ENCODE data around the gene BCAS3. TPM values are rescaled to one million over a fixed set of nuclear protein-coding genes. Genes with fewer than 3 reads are reported as not detected.

The BCAS3 gene
- total and polyA plus RNA-seq, 5 experiments from 2014 or later: 25.7 to 41.4 (median 32.8) TPM

DNA sequence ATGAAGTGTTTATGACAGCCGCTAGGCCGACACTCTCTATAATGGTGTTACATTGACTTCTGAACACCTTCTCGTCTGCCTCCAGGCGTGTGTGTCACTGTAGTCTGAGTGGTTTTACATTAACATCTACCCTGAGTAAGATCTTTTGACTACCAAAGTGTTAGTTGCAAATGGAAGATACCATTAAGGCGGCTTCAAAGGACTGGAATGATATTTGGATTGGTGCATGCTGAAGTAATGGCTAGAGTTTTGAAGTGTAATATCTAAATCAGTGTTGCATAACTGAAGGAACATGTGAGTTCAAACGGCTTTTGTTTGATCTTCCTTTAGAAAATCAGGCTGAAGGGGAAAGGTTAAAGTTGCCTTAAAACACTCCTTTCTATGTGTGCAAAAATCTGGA lies 52.2 kb downstream of the BCAS3 start:
- Mint-ChIP-seq H3K27ac (peak overlapping the region in 1 of 10 donors; percentile 20), H3K4me3 (no peak overlapping the region), H3K27me3 (no peaks in the 10 kb centered on the region), H3K36me3 (peaks cover 0 to 17% (median 14%) of the 10 kb centered on the region in 3 donors), H3K4me1 (peaks cover 2 to 11% (median 8%) of the 10 kb centered on the region in 4 donors), H3K9me3 (no peaks in the 10 kb centered on the region)
- POLR2A ChIA-PET: no interaction called here
- DNase-seq (no peak), ATAC-seq (no peak)

DNA sequence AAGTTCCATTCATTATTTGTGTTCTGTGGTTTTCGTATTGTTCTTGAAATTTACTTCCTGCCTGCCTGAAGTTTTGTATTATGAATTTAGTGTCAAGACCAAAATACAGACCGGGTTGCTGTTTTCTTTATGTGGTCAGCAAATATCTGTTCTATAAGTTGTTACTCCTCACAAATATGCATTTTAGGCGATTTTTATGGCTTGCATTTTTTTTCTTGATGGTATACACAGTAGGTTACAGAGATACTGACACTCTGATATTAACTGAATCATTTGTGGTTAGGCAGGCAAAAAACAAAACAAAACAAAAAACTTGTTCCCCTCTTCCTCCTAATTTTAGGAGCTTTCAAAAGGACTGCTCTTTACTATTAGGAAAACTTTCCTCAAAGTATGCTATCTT lies 52.6 kb downstream of the BCAS3 start:
- DNase-seq (no peak), ATAC-seq (no peak)
- H3K27me3 Mint-ChIP-seq: no peaks in the 10 kb centered on the region
- H3K9me3 Mint-ChIP-seq: no peaks in the 10 kb centered on the region
- no peak overlapping the region for H3K27ac Mint-ChIP-seq
- H3K36me3 Mint-ChIP-seq: peaks cover 0 to 16% (median 14%) of the 10 kb centered on the region in 3 donors
- POLR2A ChIA-PET: no interaction called here
- peaks cover 2 to 9% (median 8%) of the 10 kb centered on the region in 4 donors for H3K4me1 Mint-ChIP-seq
- no peak overlapping the region for H3K4me3 Mint-ChIP-seq

DNA sequence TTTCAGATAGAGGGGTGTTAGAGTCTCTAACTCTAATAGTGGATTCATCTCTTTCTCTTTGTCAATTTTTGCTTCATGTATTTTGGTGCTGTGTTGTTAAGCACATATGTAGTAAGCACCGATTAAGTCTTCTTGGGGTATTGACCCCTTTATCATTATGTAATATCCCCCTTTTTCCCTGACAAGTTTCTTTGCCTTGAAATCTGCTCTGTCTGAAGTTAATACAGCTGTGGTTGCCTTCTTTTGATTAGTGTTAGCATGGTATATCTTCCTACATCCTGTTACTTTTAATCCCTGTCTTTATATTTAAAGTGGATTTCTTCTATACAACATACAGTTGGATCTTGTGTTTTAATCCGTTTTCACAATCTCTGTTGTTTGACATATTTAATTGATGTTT lies 60.6 kb downstream of the BCAS3 start:
- ATAC-seq (no peak), DNase-seq (no peak)
- Mint-ChIP-seq H3K27me3 (no peaks in the 10 kb centered on the region), H3K4me3 (no peak overlapping the region), H3K4me1 (peaks cover 2 to 8% (median 4%) of the 10 kb centered on the region in 4 donors), H3K36me3 (peaks cover 5 to 28% (median 23%) of the 10 kb centered on the region in 3 donors), H3K9me3 (no peaks in the 10 kb centered on the region), H3K27ac (no peak overlapping the region)
- POLR2A ChIA-PET: no interaction called here

DNA sequence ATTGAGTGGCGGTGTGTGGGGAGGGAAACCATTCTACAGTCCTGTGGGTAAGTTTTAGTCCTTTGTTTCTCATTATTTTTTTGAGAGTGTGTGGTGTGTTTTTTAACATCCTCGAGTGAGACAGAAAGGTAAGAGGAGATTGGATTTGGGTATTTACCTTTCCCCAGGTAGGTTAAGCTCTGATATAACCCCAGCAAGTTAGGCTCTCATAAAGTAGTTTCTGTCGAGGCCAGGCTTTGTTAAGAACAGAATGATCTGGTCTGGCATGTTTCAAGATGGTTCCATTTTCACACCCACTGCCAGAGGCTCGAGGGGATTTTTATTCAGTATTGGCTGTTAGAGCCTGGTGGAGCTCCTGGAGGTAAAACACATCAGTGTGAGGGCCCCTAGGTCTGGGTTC lies 62.9 kb downstream of the BCAS3 start:
- Mint-ChIP-seq H3K36me3 (peaks cover 5 to 27% (median 22%) of the 10 kb centered on the region in 3 donors), H3K4me3 (no peak overlapping the region), H3K4me1 (peaks cover 0 to 8% (median 4%) of the 10 kb centered on the region in 4 donors), H3K9me3 (no peaks in the 10 kb centered on the region), H3K27ac (no peak overlapping the region), H3K27me3 (no peaks in the 10 kb centered on the region)
- no peak for ATAC-seq
- POLR2A ChIA-PET: no interaction called here
- DNase-seq: no peak

DNA sequence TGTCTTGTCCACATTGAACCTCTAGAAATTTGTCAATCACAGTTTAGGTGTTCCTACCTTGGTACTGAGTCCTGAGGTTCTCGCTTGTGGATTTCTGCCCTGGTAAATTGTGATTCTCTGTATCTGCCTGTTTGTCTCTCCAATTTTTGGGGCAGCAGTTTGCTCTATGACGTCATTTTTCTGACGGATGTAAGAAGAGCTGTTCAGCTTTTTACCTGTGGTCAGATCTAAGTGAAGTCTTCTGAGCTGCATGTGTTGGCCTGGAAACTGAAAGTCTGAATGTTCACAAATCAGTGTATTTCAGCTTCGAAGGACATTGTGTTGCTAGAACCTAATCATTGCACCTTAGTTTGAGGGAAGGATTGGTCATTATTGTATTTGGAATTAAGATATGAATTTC lies 63.4 kb downstream of the BCAS3 start:
- ATAC-seq: no peak
- Mint-ChIP-seq H3K4me1 (peaks cover 0 to 7% (median 4%) of the 10 kb centered on the region in 4 donors), H3K27me3 (no peaks in the 10 kb centered on the region), H3K4me3 (no peak overlapping the region), H3K9me3 (no peaks in the 10 kb centered on the region), H3K36me3 (peaks cover 5 to 27% (median 20%) of the 10 kb centered on the region in 3 donors), H3K27ac (no peak overlapping the region)
- POLR2A ChIA-PET: no interaction called here
- DNase-seq: no peak

DNA sequence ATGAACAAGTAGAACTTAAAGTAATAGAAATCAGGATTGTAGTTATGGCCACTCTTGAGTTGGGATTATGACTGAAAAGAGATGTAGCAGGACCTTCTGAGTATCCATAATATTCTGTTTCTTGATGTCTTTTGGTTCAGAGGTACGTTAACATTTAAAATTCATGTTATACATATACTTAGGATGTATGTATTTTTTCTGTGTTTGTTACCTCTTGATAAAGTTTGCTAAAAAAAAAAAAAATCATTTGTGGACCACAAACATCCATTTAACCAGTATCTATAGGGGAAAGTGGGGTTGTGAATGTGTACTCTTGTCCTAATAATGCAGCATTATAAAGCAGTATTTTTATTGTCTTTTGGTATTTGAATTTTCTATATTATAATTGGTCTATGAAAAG lies 65.6 kb downstream of the BCAS3 start:
- Mint-ChIP-seq H3K27me3 (no peaks in the 10 kb centered on the region), H3K27ac (no peak overlapping the region), H3K4me1 (peaks cover 0 to 6% (median 4%) of the 10 kb centered on the region in 4 donors), H3K4me3 (no peak overlapping the region), H3K36me3 (peaks cover 2 to 19% (median 19%) of the 10 kb centered on the region in 3 donors), H3K9me3 (no peaks in the 10 kb centered on the region)
- DNase-seq (no peak), ATAC-seq (no peak)
- POLR2A ChIA-PET: no interaction called here

DNA sequence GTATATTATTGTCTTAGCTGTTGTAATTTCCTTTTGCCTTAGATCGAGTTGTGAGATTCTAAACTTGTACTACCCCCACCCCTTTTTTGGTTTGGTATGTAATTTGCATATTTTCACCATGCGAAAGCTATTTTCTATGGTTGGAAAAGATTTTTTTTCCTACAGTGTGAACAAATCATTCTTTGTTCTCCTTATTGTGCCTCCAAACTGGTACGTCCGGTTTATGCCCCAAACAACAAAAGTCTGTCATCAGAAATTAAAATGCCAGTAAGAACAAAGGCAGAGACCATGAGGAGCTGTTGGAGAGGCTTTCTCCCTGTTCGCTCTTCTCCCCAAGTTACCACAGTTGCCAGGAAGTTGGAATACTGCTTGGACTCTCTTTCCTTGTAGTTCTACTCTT lies 66.1 kb downstream of the BCAS3 start:
- POLR2A ChIA-PET: no interaction called here
- H3K27ac Mint-ChIP-seq: peak overlapping the region in 1 of 10 donors; percentile 71
- H3K36me3 Mint-ChIP-seq: peaks cover 0 to 20% (median 17%) of the 10 kb centered on the region in 3 donors
- DNase-seq: no peak
- H3K9me3 Mint-ChIP-seq: no peaks in the 10 kb centered on the region
- no peak for ATAC-seq
- H3K27me3 Mint-ChIP-seq: no peaks in the 10 kb centered on the region
- H3K4me1 Mint-ChIP-seq: peaks cover 0 to 6% (median 4%) of the 10 kb centered on the region in 4 donors
- no peak overlapping the region for H3K4me3 Mint-ChIP-seq

DNA sequence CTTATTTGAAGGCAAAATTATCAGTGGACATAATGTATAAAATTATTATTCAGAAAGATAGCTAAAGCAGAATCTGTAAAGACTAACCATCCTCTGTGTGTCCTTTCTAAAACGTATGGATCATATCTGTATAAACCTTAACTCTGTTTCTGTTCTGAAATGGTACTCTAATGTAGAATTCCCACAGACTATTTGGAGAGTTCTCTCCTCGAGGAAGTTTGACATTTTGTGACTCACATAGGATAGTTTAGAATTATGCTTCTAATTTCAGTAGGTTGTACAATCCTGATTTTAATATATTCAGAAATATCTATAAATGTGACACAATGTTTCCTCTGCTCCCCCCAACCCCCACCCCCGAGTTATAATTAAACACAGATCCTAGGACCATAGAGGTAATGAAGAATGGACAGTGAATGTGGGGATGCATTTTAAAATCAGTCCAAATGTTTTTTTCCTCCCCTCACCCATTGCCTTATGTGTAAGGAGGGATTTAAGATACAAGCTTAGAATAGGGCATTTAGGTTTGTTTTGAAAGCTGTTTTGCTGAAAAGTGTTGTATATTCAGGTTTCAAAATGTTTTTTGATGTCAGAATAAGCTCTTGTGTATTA lies 66.8 kb downstream of the BCAS3 start:
- Mint-ChIP-seq H3K4me1 (peaks cover 0 to 6% (median 4%) of the 10 kb centered on the region in 4 donors), H3K4me3 (no peak overlapping the region), H3K27ac (no peak overlapping the region), H3K27me3 (no peaks in the 10 kb centered on the region), H3K9me3 (peaks cover 0 to under 1% (median 0%) of the 10 kb centered on the region in 9 donors), H3K36me3 (peaks cover 0 to 24% (median 17%) of the 10 kb centered on the region in 3 donors)
- ATAC-seq (no peak), DNase-seq (no peak)
- POLR2A ChIA-PET: no interaction called here

DNA sequence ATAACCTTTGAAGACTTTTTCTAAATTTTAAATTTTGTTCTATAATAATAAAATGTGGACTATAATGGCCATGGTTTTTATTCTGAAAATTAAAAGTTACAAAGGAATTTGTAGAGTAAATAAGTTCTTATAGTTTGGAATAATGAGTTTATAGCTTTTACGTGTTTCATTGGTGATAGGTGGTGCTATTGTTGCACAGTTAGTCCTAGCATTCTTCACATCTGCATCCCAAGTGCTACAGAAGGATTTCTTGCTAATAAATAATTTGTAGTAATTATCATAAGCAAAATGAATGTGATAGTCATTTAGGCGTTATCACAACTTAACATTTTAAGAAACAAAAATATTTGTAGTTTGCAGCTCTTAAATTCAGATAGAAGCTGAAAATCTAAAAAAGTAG lies 67.9 kb downstream of the BCAS3 start:
- Mint-ChIP-seq H3K27ac (no peak overlapping the region), H3K27me3 (no peaks in the 10 kb centered on the region), H3K9me3 (peaks cover 0 to 7% (median 0%) of the 10 kb centered on the region in 9 donors), H3K4me1 (peaks cover 0 to 6% (median 3%) of the 10 kb centered on the region in 4 donors), H3K36me3 (peaks cover 0 to 21% (median 16%) of the 10 kb centered on the region in 3 donors), H3K4me3 (no peak overlapping the region)
- DNase-seq (no peak), ATAC-seq (no peak)
- POLR2A ChIA-PET: no interaction called here

DNA sequence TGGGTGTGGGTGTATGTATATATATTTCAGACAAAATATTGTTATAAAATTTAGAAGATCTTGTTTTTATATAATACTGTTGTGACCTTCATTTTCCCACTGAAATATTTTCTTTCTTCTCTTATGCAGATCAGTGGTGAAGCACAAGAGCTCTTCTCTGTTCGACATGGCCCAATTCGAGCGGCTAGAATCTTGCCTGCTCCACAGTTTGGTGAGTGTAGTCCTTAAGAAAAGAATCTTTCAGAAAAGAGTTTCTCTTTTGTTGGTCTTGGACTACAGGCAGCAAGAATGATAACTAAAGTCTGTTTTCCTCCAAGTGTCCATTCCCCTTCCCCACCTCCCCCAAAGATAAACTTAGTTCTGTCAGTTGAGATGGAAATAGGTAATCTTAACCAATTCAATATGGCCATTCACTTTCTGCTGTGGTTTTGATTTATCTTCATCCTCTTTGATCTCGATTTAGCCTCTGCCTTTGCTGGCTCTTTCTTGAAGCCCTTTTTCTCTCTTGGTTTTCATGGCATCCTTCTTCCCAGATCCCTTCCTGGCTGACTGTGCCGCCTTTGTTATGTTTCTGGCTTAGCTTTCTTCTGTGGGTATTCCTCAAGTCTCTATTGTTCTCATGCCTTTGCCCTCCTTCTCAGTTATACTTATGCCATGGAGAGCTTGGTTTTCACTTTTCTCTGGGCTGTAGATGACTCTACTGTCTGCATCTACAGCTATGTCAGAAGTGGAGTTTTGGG lies 69.6 kb downstream of the BCAS3 start:
- Mint-ChIP-seq H3K36me3 (peaks cover 0 to 21% (median 14%) of the 10 kb centered on the region in 3 donors), H3K4me3 (no peak overlapping the region), H3K4me1 (peaks cover 0 to 6% (median 4%) of the 10 kb centered on the region in 4 donors), H3K27ac (peak overlapping the region in 1 of 10 donors; percentile 38), H3K9me3 (peaks cover 0 to 9% (median 0%) of the 10 kb centered on the region in 9 donors), H3K27me3 (no peaks in the 10 kb centered on the region)
- POLR2A ChIA-PET: no interaction called here
- DNase-seq: no peak
- ATAC-seq: no peak

DNA sequence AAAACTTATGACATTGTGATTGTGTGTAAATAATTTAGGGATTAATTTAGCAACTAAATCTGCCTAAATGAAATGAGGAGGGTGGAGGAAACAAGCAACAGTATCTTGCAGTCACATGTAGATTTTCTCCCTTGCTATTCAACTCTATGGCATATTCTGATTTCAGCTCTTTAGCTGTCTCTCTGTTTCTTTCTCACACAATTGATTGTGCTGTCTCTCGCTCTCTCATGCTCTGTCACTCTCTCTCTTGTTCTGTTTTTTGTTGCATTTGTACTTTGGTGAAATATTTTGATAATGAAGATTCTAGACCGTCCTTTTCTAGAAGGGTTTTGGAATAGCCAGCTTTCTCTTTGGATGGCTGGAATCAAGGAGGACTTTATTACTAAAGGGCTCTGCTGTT lies 70.6 kb downstream of the BCAS3 start:
- H3K9me3 Mint-ChIP-seq: peaks cover 0 to 9% (median 0%) of the 10 kb centered on the region in 9 donors
- peak overlapping the region in 2 of 10 donors; percentile 4 to 32 for H3K27ac Mint-ChIP-seq
- no peak for ATAC-seq
- no peaks in the 10 kb centered on the region for H3K27me3 Mint-ChIP-seq
- H3K4me3 Mint-ChIP-seq: no peak overlapping the region
- peaks cover 0 to 6% (median 4%) of the 10 kb centered on the region in 4 donors for H3K4me1 Mint-ChIP-seq
- POLR2A ChIA-PET: no interaction called here
- H3K36me3 Mint-ChIP-seq: peaks cover 0 to 21% (median 14%) of the 10 kb centered on the region in 3 donors
- DNase-seq: no peak

DNA sequence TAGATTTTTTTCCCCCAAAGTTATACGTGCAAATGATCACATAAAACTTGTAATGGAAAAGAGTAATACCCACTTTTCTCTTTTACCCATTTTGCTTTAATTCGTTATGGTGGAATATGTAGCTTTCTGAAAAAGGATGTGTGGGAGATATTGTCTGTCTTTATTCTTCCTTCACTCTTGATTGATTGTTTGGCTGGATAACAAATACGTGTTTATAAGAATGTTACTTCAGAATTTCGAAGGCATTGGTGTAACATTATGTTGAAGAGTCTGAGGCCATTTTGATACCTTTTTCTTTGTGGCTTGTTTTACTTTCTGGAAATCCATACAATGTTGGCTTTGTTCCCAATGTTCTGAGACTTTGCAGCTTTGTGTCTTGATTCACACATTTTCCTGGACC lies 71.4 kb downstream of the BCAS3 start:
- POLR2A ChIA-PET: no interaction called here
- Mint-ChIP-seq H3K4me1 (peaks cover 0 to 6% (median 4%) of the 10 kb centered on the region in 4 donors), H3K27ac (no peak overlapping the region), H3K9me3 (peaks cover 0 to 9% (median 0%) of the 10 kb centered on the region in 9 donors), H3K27me3 (no peaks in the 10 kb centered on the region), H3K36me3 (peaks cover 0 to 21% (median 14%) of the 10 kb centered on the region in 3 donors), H3K4me3 (no peak overlapping the region)
- DNase-seq: no peak
- ATAC-seq: no peak

DNA sequence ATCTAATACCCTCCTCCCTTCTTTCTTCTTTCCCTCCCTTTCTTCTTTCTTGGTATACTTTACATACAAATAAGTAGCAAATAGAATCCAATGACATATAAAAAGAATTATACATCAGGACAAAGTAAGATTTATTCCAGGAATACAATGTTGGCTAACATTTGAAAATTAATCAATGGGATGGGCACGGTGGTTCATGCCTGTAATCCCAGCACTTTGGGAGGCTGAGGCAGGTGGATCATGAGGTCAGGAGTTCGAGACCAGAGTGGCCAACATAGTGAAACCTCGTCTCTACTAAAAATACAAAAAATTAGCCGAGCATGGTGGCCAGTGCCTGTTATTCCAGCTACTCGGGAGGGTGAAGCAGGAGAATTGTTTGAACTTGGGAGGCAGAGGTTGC lies 72.1 kb downstream of the BCAS3 start:
- Mint-ChIP-seq H3K27ac (no peak overlapping the region), H3K27me3 (no peaks in the 10 kb centered on the region), H3K4me1 (peaks cover 0 to 7% (median 4%) of the 10 kb centered on the region in 4 donors), H3K9me3 (peaks cover 0 to 9% (median 0%) of the 10 kb centered on the region in 9 donors), H3K4me3 (no peak overlapping the region), H3K36me3 (peaks cover 0 to 24% (median 17%) of the 10 kb centered on the region in 3 donors)
- no peak for ATAC-seq
- POLR2A ChIA-PET: no interaction called here
- no peak for DNase-seq

Data from naive thymus-derived CD8-positive, alpha-beta T cell (primary cell).